Left kidney (tissue), 2 donors: ENCODE data around the gene DCTPP1. TPM values are rescaled to one million over a fixed set of nuclear protein-coding genes. Genes with fewer than 3 reads are reported as not detected.
A peak's percentile ranks its signal among the peaks of the same experiment; 100 is the strongest.

Experiments
- DNase-seq: peaks from one replicate; pipeline ENCODE4 v3.0.0-alpha.2; 2013
- polyA plus RNA-seq: library from polyadenylated mRNA; unstranded; fragments of 120-200 nt; gene quantifications from one replicate; pipeline ENCODE4 v1.2.1, GENCODE V29; 2013; ENCODE audit not compliant: insufficient read length

Gene DCTPP1
- polyA plus RNA-seq, 1 donor = 43.9 TPM

DNA sequence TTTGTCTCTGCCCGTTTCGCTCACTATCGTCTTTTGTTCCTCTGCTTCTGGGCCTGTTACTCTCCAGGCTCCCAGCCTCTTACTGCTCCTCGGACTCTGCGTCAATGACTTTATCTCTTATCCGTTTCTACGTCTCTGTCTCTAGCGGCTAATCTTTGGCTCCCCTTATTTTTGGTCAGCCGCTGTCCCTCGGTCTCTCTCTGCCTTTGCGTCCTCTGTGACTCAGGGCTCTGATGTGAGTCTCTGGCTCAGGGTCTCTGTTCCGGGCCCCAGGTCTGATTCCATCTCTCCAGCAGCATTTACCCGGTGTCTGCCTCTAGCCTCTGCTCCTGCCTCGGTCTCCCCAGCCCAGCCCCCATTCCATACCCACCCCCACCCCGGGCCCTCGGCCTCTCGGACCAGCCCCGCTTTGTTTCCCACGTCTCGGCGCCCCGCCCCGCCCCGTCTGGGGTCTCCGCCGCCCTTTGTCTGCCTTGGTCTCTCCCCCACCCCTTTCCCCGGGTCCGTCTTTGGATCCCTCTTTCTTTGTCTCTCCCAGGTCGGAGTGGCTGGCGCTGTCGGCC, 35.2 kb downstream of the DCTPP1 start:
- no peak for DNase-seq

DNA sequence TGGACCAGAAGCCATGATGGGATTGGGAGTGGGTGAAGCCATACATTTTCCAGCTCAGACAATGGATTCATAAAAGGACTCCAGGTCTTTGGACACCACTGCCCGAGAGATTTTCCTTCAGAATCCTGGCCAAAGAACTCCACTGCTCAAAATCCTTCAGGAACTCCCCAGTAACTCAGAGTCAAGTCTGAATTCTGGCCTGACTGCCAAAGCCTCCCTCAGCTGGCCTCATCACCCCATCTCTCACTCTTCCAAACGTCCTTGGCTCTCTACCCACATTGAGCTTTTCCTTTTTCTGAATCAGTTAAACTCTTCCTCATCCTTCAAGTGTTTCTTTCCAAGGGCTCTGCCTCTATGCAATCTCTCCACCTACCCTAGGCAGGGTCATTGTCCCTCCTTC, 46.3 kb downstream of the DCTPP1 start:
- no peak for DNase-seq

DNA sequence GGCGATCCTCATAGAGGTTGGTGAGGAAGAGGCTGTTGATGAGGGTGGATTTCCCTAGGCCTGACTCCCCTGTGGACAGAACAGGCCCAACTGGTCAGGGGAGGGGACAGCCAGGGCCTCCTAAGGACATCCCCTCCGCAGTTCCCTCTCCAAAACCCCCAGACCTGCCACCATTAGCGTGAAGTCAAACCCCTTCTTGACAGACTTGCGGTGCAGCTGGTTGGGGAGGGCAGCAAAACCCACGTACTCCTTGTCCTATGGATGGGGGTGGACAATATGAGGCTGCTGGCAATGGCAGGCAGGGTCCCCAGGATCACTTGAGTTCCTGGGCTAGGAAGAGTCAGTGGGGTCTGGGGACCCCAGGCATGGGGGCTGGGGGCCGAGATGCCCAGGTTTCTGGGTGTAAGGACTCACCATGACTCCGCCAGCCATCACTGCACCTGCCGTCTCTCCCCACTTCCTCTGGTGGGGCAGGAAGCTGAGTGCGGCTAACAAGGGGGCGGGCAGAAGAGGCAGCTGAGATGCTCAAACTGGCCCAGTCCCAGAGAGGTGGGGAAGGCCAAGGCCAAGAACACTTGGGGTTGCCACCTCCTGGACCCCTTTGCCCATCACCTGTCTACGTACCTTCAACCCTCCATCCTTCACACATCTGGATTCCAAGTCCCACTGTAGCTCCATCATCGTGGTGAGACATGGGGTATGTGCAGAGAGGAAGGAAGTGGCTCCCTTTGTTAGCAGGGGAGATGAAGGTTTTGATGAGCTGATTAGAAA, 47.5 kb downstream of the DCTPP1 start, which contains the start of gene SEPTIN1:
SEPTIN1 (minus strand) TSS at position 451 of the 771 bp plus-strand sequence; CDS start at position 432, 19 bp downstream.
- no peak for DNase-seq

DNA sequence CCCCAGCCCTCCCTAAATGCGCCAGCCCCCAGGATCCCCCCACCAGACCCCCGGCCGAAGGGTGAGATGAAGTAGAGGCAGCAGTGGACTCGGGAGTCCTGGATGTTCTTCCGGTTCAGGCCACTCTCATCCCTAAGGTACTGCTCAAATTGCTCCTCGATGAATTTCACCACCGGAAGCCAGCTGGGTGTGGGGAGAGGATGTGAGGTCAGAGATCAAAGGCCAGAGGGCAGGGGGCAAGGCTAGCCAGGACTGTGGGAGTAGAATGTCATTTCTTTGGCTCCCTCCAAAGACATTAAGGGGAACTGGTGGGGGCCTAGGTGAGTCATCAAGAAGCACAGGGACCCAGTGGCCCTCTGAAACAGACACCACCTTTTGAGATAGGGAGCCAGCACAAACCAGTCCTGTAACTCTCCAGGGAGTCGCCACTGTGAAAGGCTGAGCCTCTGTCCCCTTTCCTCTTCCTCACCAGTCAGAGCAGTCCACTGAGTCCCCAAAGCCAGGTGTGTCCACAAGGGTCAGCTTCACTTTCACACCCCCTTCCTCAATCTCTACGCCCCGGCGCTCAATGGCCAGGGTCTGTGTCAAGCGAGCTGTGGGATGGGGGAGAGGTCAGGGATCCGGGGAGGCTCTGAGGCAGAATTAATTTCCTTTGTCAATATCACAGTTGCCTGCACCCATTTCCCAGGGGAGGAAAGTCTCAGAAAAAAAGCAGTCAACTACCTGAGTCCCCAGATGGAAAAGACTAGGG, 48.4 kb downstream of the DCTPP1 start:
- no peak for DNase-seq

DNA sequence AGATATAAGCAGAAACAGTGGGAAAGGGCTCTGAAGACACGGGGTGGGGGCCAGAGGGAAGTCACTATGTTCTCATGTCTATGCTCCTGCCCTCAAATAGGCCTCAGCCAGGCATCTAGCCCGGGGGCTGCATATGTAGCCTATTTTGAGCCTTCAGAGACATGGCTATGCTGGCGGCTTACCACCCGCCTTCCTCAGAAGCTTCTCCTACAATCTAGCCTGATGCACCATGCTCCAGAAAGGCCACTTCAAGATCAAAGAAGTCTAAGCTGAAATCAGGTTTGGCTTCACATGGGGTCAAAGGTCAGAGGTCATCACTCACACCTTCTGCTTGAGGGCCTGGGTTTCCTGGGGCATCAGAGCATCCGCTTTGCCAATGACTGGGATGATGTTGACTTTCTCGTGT, 49.0 kb downstream of the DCTPP1 start:
- no peak for DNase-seq

DNA sequence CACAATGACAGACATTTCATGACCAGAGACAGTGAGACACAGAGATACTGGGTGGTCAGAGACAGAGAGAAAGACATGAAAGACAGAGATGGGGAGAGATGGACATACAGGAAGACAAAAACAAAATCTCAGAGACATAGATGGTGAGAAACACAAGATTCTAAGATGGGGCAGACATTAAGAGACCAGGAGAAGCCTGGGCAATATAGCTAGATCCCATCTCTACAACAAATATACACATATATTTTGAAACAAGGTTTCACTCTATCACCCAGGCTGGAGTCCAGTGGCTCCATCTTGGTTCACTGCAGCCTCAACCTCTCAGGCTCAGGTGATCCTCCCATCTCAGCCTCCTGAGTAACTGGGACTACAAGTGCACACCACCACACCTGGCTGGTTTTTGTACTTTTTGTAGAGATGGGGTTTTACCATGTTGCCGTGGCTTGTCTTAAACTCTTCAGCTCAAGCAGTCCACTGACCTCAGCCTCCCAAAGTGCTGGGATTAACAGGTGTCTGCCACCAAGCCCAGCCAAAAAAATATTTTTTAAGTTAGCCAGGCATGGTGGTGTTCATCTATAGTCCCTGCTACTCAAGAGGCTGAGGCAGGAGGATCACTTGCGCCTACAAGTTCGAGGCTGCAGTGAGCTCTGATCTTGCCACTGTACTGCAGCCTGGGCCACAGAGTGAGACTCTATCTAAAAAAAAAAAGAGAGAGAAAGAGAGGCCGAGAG, 49.6 kb downstream of the DCTPP1 start:
- DNase-seq = no peak

DNA sequence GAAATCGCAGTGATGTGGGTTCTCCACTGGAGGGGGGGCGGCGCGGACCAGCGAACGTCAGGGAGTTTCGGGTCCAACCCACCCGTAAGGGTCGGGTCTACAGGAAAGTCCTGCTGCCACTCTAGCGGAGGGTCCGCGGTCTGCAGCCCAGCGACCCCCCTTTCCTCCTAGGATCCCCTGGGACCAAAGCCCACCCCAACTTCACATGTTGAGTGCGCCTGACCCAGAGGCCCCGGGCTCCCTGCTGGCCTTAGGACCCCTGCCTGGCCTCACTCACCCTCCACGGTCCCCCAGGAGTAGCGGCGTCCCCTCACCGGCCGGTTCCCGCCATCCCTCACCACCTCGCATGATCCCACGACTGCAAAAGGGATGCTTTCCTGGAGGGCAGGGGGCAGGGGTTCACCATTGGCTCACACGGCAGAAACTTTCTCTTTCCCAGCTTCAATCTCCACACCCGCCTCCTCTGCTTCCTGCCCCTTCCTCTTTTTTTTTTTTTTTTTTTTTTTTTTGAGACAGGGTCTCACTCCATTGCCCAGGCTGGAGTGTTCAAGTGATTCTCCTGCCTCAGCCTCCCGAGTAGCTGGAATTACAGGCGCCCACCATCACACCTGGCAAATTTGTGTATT, 50.6 kb downstream of the DCTPP1 start:
- no peak for DNase-seq

DNA sequence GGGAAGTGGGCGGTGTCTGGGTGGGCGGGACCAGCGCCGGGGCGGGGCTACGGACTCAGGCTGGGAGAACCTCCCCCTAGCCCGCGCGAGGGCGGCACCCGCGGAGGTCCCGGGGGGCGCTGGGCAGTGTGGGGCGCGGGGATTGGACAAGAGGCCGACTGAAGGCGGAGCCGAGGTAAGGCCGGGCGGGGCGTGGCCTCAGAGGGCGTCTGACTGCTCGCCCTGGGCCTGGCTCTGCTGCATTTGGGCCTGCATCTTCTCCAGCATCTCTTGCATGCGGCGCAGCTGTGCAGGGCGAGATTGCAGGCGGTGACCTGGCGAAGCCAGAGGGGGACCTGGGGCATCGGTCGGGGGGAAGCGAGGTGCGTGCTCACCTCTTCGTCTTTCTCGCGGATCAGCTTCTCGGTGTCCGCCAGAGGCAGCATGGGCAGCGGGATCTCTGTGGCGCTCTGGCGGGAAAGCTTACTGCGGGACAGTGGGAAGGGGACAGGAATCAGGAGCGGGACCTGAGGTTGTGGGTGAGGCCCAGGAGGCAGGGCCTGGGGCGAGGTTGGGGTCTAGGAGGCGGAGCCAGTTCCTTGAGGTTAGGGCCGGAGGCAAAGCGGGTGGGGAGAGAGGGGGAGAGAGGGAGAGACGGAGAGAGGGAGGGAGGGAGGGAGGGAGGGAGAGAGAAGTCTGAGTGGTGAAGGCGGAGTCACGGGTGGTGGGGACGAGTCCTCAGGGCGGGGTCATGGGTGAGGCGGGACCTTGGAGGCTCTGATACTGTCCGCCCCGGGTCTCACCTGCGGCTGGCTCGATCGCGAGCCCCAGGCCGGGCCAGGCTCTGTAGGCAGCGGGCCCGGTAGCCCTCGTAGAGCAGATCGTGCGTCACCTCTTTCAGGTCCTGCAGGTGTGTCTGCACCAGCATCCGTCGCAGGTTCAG, 51.3 kb downstream of the DCTPP1 start:
- DNase-seq = peak; percentile 98

DNA sequence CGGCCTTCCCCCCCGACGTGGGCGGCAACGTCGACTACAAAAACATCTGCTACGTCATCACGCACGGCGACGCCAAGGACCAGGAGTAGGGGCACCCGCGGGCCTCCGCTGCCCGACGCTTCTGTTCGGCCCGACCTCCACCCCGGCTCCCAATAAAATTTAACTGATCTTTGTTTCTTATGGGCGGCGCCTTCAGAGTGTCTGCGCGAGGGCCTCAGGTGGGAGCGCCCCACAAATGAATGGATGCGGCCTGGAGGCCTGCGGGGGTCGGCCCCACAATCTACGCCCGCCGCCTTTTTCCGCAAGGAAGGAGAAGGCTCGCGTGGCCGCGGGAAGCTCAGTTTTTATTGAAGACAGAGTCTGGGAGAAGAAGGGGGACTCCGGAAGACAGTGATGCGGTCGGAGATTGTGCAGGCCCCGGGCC, 52.0 kb downstream of the DCTPP1 start:
- DNase-seq = peak; percentile 88

DNA sequence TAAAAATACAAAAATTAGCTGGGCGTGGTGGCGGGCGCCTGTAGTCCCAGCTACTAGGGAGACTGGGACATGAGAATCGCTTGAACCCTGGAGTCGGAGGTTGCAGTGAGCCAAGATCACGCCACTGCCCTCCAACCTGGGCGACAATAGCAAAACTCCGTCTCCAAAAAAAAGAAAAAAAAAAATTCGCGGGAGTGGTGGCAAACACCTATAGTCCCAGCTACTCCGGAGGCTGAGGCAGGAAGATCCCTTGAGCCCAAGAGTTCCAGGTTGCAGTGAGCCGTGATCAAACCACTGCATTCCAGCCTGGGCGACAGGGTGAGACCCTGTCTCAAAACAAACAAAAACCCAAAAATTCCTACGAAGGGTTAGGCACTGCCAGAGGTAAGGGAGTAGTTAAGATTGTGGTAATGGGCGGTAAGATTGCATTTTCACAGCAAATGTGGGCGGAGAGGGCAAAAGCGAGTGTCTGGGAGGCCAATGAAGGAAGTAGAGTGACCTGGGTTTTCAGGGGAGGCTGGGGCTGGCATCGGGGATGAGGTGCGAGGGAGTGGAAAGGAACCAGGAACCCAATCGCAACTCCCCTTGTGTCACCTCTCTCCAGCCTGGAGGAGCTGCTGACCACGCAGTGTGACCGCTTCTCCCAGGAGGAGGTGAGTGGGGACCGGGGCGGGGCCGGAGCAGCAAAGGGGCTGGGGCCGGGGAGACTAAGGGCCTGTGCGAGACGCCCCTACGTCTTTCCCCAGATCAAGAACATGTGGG, 52.6 kb downstream of the DCTPP1 start:
- no peak for DNase-seq

DNA sequence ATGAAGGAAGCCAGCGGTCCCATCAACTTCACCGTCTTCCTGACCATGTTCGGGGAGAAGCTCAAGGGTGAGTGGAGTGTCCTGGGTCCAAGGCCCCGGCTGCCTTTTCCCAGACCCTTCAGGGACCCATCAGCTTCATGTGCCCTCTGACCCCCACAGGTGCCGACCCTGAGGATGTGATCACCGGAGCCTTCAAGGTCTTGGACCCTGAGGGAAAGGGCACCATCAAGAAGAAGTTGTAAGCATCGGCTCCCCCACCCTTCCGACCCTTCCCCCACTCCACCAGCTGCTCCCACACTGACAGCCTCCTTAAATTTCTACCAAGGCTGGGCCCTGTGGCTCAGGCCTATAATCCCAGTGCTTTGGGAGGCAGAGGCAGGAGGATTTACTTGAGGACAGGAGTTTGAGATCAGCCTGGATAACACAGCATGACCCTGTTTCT, 53.3 kb downstream of the DCTPP1 start:
- no peak for DNase-seq

DNA sequence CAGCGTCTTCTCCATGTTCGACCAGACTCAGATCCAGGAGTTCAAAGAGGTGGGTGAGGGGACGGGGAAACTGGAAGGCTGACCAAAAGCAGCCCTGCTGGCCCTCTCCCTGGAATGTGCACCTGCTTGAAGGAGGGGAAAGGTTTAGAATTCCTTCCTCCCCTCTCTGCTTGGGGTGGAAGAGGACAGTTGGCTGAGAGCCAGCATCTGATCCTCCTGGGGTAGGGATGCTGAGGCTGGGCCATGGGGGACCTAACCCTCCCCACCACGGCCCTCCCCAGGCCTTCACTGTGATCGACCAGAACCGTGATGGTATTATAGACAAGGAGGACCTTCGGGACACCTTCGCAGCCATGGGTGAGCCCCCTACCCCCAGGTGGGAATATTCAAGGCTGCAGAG, 54.0 kb downstream of the DCTPP1 start:
- no peak for DNase-seq

DNA sequence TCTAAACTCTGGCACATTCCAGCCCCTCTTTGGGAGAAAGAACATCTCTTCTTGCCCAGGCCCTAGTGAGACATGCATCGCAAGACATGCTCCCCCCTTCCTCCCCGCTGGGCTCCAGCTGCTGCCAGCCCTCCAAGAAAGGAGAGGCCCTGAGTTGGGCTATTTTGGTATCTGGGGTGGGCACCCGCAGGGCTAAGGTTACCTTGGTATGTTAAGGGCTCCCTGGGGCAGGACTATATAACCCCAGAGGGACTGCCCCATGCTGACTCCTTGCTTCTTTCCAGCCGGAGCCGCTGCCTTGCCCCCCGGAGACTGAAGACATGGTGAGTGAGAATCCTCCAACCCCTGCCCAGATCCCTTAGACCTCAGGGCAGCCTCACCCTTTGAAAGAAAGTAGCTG, 55.3 kb downstream of the DCTPP1 start, which contains the start of gene MYL11:
MYL11 (plus strand) TSS at position 265 of the 400 bp plus-strand sequence; CDS start at position 321, 56 bp downstream.
- DNase-seq = no peak

Other genes starting within 250 kb of the DCTPP1 start
- gene CORO1A, start 246.4 kb downstream of the DCTPP1 start, polyA plus RNA-seq = 7.3 TPM
- 23.4 TPM for gene BOLA2B, start 236.4 kb downstream of the DCTPP1 start, polyA plus RNA-seq
- gene SLX1A, start 236.2 kb downstream of the DCTPP1 start, polyA plus RNA-seq = 30.7 TPM
- 15.8 TPM for gene SULT1A3, start 230.8 kb downstream of the DCTPP1 start, polyA plus RNA-seq
- gene NPIPB13, start 181.6 kb downstream of the DCTPP1 start, polyA plus RNA-seq = 27.9 TPM
- 53.5 TPM for gene CD2BP2, start 74.7 kb downstream of the DCTPP1 start, polyA plus RNA-seq
- 35.5 TPM for gene TBC1D10B, start 59.5 kb downstream of the DCTPP1 start, polyA plus RNA-seq
- gene MYL11, start 55.2 kb downstream of the DCTPP1 start, polyA plus RNA-seq = 0.63 TPM
- gene SEPTIN1, start 47.5 kb downstream of the DCTPP1 start, polyA plus RNA-seq = 1.8 TPM
- gene ZNF48, start 34.6 kb downstream of the DCTPP1 start, polyA plus RNA-seq = 12.4 TPM
- gene ZNF771, start 22.4 kb downstream of the DCTPP1 start, polyA plus RNA-seq = 4.5 TPM
- gene SEPHS2, start 15.8 kb upstream of the DCTPP1 start, polyA plus RNA-seq = 87.0 TPM
- 2.1 TPM for gene ITGAL, start 42.7 kb upstream of the DCTPP1 start, polyA plus RNA-seq
- 44.5 TPM for gene ZNF768, start 96.5 kb upstream of the DCTPP1 start, polyA plus RNA-seq
- 9.4 TPM for gene ZNF747, start 104.8 kb upstream of the DCTPP1 start, polyA plus RNA-seq
- gene ZNF764, start 128.3 kb upstream of the DCTPP1 start, polyA plus RNA-seq = 11.8 TPM
- gene ZNF688, start 141.7 kb upstream of the DCTPP1 start, polyA plus RNA-seq = 13.6 TPM
- 30.0 TPM for gene ZNF785, start 155.7 kb upstream of the DCTPP1 start, polyA plus RNA-seq
- gene ZNF689, start 180.4 kb upstream of the DCTPP1 start, polyA plus RNA-seq = 14.0 TPM
- gene PRR14, start 220.9 kb upstream of the DCTPP1 start, polyA plus RNA-seq = 50.1 TPM
- 57.7 TPM for gene FBRS, start 228.4 kb upstream of the DCTPP1 start, polyA plus RNA-seq